H1 (cell line): Measurements from ENCODE around the gene RAB32.

Source experiments
- CHD2 ChIP-seq: IDR thresholded peaks from 2 replicates; pipeline ENCODE4 v1.6.1; 2012; ENCODE audit warnings: low read length, improper control_type of control experiment
- EP300 ChIP-seq, 2 experiments: IDR thresholded peaks; 1 replicate in 1 of 2; 2 replicates in 1 of 2; pipeline ENCODE4 v1.6.1; 2011 to 2012; ENCODE audit warnings: low read depth in 2 of 2, low read length in 2 of 2, mild to moderate bottlenecking in 2 of 2, borderline replicate concordance in 1 of 2, inconsistent platforms in 1 of 2, moderate library complexity in 1 of 2
- GABPA ChIP-seq: IDR thresholded peaks from 2 replicates; pipeline ENCODE4 v1.6.1; 2011; ENCODE audit warnings: mild to moderate bottlenecking, low read length, moderate library complexity, borderline replicate concordance; ENCODE audit not compliant: insufficient read depth
- POLR2A ChIP-seq, 2 experiments: IDR thresholded peaks; 1 replicate in 1 of 2; 2 replicates in 1 of 2; pipeline ENCODE4 v1.6.1; 2011; ENCODE audit warnings: low read depth in 2 of 2, low read length in 2 of 2, mild to moderate bottlenecking in 2 of 2; ENCODE audit errors: control extremely low read depth in 1 of 2
- POLR2AphosphoS5 ChIP-seq: IDR thresholded peaks from 2 replicates; pipeline ENCODE4 v1.6.1; 2011; ENCODE audit warnings: low read depth, low read length
- POU5F1 ChIP-seq: IDR thresholded peaks from 2 replicates; pipeline ENCODE4 v1.6.1; 2011; ENCODE audit warnings: low read depth, mild to moderate bottlenecking, low read length, moderate library complexity
- SIN3A ChIP-seq, 2 experiments: IDR thresholded peaks in 1 of 2; conservative IDR thresholded peaks in 1 of 2; 2 replicates each; pipeline ENCODE4 v1.6.1; 2011 to 2012; ENCODE audit warnings: low read length in 2 of 2, improper control_type of control experiment in 1 of 2, low read depth in 1 of 2, mild to moderate bottlenecking in 1 of 2

DNA sequence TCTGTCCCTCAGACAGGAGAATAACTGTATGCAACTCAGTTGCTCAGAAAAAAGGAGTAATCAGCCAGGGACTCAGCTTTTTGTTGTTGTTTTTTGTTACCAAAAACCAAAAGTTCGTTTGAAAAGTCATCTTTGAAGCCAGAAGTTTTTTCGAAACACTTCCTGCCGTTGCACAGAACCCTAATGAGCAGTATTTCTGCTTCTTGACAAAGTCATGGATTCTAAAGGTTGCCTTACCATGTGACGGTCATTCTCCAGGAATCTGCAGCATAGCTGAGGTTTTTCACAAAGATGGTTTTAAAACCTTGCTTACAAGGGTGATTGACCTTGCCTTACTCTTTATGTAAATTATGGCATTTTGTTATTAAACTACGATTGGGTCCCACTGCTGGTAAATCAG lies 1.9 kb downstream of the RAB32 start:
- TF ChIP-seq EP300 (IDR thresholded peaks at IDR 0.05; ENCODE audit: borderline replicate concordance in 1 of 2, low read depth in 2 of 2, low read length in 2 of 2): no peak
- TF ChIP-seq POU5F1: no peak
- no peak for TF ChIP-seq POLR2AphosphoS5
- TF ChIP-seq POLR2A (IDR thresholded peaks at IDR 0.05; ENCODE audit: control extremely low read depth in 1 of 2, low read depth in 2 of 2, low read length in 2 of 2): no peak
- no peak for TF ChIP-seq CHD2
- TF ChIP-seq SIN3A (conservative IDR thresholded peaks at IDR 0.05 in 1 of 2, IDR thresholded peaks at IDR 0.05 in 1 of 2; ENCODE audit: low read depth in 1 of 2, low read length in 2 of 2): no peak
- no peak for TF ChIP-seq GABPA
